ENCODE results near the gene CELA2B. TPM values are rescaled to one million over a fixed set of nuclear protein-coding genes. Genes with fewer than 3 reads are reported as not detected.
"Not testable (repeated sequence)": the region's sequence is repeated elsewhere in the genome, so short reads cannot be mapped to it uniquely, and the experiment has no call there.

CELA2B gene
- total and polyA plus RNA-seq, 2 donors (not counting 1 experiment from before 2014, with no cell fraction given), result not detected

DNA sequence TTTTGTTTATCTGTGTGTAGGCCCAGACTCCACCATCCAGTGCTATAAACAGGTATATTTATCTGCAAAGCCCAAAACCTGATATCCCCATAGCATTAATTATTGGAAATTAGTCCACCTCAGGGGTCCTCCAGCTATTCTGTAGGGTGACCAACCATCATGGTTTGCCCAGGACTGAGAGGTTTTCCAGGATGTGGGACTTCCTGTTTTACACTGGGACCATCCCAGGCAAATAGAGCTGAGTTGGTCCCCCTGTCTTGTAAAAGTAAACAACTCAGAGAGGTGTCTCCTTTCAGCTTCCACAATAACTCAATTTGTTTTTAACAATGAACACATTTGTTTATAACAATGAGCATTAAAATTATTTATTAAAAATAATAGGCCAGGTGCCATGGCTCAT lies 7.8 kb upstream of the CELA2B start:
- H3K36me3 ChIP-seq (replicated peaks in 1 of 2; ENCODE audit: control extremely low read depth in 1 of 2, control insufficient read depth in 1 of 2, extremely low read depth in 1 of 2, insufficient read depth in 2 of 2, low read length in 1 of 2), result no peaks in the 10 kb centered on the region
- no peak overlapping the region for H3K4me3 ChIP-seq (ENCODE audit: control extremely low read depth in 1 of 5, extremely low read depth in 1 of 5, insufficient read depth in 1 of 5, low read depth in 2 of 5, low read length in 4 of 5)
- no peak overlapping the region for H3K9ac ChIP-seq (ENCODE audit: low read length)
- ChIA-PET POLR2A (no interaction called here), CTCF (no interaction called here)
- no peaks in the 10 kb centered on the region for H3K4me1 ChIP-seq (ENCODE audit: control insufficient read depth in 2 of 2, insufficient read depth in 2 of 2, low read length in 2 of 2)
- no peak overlapping the region for H2AFZ ChIP-seq (ENCODE audit: insufficient read depth, low read depth, low read length, poor library complexity, severe bottlenecking)
- H3K27me3 Mint-ChIP-seq, result peaks cover 4% of the 10 kb centered on the region
- H3K27ac ChIP-seq (ENCODE audit: low read length in 2 of 2), result no peak overlapping the region
- H4K20me1 ChIP-seq (ENCODE audit: control insufficient read depth, insufficient read depth, low read length, poor library complexity, severe bottlenecking), result no peaks in the 10 kb centered on the region
- ATAC-seq (ENCODE audit: low read depth), result no peak
- H3K4me1 Mint-ChIP-seq, result no peaks in the 10 kb centered on the region
- intact Hi-C loops (cut with micrococcal nuclease), result no loop called here
- H3K9me3 Mint-ChIP-seq (ENCODE audit: insufficient read depth), result no peaks in the 10 kb centered on the region
- TF ChIP-seq, protein P1, sequence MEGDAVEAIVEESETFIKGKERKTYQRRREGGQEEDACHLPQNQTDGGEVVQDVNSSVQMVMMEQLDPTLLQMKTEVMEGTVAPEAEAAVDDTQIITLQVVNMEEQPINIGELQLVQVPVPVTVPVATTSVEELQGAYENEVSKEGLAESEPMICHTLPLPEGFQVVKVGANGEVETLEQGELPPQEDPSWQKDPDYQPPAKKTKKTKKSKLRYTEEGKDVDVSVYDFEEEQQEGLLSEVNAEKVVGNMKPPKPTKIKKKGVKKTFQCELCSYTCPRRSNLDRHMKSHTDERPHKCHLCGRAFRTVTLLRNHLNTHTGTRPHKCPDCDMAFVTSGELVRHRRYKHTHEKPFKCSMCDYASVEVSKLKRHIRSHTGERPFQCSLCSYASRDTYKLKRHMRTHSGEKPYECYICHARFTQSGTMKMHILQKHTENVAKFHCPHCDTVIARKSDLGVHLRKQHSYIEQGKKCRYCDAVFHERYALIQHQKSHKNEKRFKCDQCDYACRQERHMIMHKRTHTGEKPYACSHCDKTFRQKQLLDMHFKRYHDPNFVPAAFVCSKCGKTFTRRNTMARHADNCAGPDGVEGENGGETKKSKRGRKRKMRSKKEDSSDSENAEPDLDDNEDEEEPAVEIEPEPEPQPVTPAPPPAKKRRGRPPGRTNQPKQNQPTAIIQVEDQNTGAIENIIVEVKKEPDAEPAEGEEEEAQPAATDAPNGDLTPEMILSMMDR (IDR thresholded peaks at IDR 0.05), result no peak
- TF ChIP-seq EZH2 (IDR thresholded peaks at IDR 0.05; ENCODE audit: borderline replicate concordance, insufficient read depth, low read depth, low read length, poor library complexity, severe bottlenecking), result no peak
- no peak overlapping the region for H3K4me3 Mint-ChIP-seq
- H3K27ac Mint-ChIP-seq, result no peak overlapping the region
- H3K9me3 ChIP-seq (ENCODE audit: control extremely low read depth in 1 of 3, control insufficient read depth in 2 of 3, insufficient read depth in 1 of 3, low read length in 2 of 3), result peaks cover 0 to 2% (median 0%) of the 10 kb centered on the region in 3 donors
- H3K27me3 ChIP-seq (replicated peaks in 1 of 4; ENCODE audit: control extremely low read depth in 1 of 4, control insufficient read depth in 3 of 4, insufficient read depth in 4 of 4, low read length in 3 of 4), result peaks cover 0 to 3% (median 0%) of the 10 kb centered on the region in 4 experiments
- H3K4me2 ChIP-seq (replicated peaks; ENCODE audit: low read depth, low read length, poor library complexity, severe bottlenecking), result no peak overlapping the region
- DNase-seq, result no peak
- H3K79me2 ChIP-seq (ENCODE audit: control insufficient read depth, insufficient read depth, low read length), result no peaks in the 10 kb centered on the region

DNA sequence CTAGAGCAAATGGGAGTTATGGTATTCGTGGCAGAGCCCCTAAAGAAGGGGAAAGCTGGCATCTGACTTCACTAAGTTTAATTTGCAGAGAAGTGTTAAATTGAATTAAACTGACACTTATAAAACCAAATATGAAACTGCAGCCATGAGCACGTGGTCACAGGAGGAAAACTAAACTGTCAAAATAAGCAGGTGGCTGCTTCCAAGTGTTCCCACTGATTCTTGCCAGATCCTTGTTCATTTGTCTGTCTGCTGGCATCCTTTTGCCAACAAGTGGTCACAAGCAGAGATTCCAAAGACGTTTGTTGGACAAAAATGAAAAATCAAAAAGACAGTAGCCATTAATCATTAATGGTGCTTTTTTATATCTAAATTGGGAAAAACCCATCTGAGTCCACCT lies 6.5 kb upstream of the CELA2B start:
- Mint-ChIP-seq H3K4me3 (no peak overlapping the region), H3K27ac (no peak overlapping the region), H3K9me3 (ENCODE audit: insufficient read depth) (no peaks in the 10 kb centered on the region), H3K4me1 (no peaks in the 10 kb centered on the region), H3K27me3 (peaks cover 4% of the 10 kb centered on the region)
- CTCF ChIA-PET, result no interaction called here
- Histone ChIP-seq H3K9ac (ENCODE audit: low read length) (no peak overlapping the region), H4K20me1 (ENCODE audit: control insufficient read depth, insufficient read depth, low read length, poor library complexity, severe bottlenecking) (no peaks in the 10 kb centered on the region), H3K79me2 (ENCODE audit: control insufficient read depth, insufficient read depth, low read length) (no peaks in the 10 kb centered on the region), H3K27me3 (replicated peaks in 1 of 4; ENCODE audit: control extremely low read depth in 1 of 4, control insufficient read depth in 3 of 4, insufficient read depth in 4 of 4, low read length in 3 of 4) (peaks cover 0 to 3% (median 0%) of the 10 kb centered on the region in 4 experiments), H2AFZ (ENCODE audit: insufficient read depth, low read depth, low read length, poor library complexity, severe bottlenecking) (no peak overlapping the region), H3K36me3 (replicated peaks in 1 of 2; ENCODE audit: control extremely low read depth in 1 of 2, control insufficient read depth in 1 of 2, extremely low read depth in 1 of 2, insufficient read depth in 2 of 2, low read length in 1 of 2) (no peaks in the 10 kb centered on the region), H3K4me3 (ENCODE audit: control extremely low read depth in 1 of 5, extremely low read depth in 1 of 5, insufficient read depth in 1 of 5, low read depth in 2 of 5, low read length in 4 of 5) (no peak overlapping the region), H3K27ac (ENCODE audit: low read length in 2 of 2) (no peak overlapping the region), H3K4me1 (ENCODE audit: control insufficient read depth in 2 of 2, insufficient read depth in 2 of 2, low read length in 2 of 2) (no peaks in the 10 kb centered on the region), H3K9me3 (ENCODE audit: control extremely low read depth in 1 of 3, control insufficient read depth in 2 of 3, insufficient read depth in 1 of 3, low read length in 2 of 3) (peaks cover 0 to 2% (median 0%) of the 10 kb centered on the region in 3 donors), H3K4me2 (replicated peaks; ENCODE audit: low read depth, low read length, poor library complexity, severe bottlenecking) (no peak overlapping the region)
- 55% methylated on average over 2 of the region's 3 CpGs for WGBS (ENCODE audit: insufficient coverage)
- intact Hi-C loops (cut with micrococcal nuclease), result no loop called here
- POLR2A ChIA-PET, result no interaction called here
- TF ChIP-seq EZH2 (IDR thresholded peaks at IDR 0.05; ENCODE audit: borderline replicate concordance, insufficient read depth, low read depth, low read length, poor library complexity, severe bottlenecking), result no peak
- TF ChIP-seq, protein P1 (IDR thresholded peaks at IDR 0.05), result no peak
- ATAC-seq (ENCODE audit: low read depth), result no peak
- no peak for DNase-seq

GRCh38 chr1:15469821-15470448 lies 6.0 kb upstream of the CELA2B start:
- H3K79me2 ChIP-seq (ENCODE audit: control insufficient read depth, insufficient read depth, low read length); H3K4me1 Mint-ChIP-seq; H3K36me3 ChIP-seq (replicated peaks in 1 of 2; ENCODE audit: control extremely low read depth in 1 of 2, control insufficient read depth in 1 of 2, extremely low read depth in 1 of 2, insufficient read depth in 2 of 2, low read length in 1 of 2); intact Hi-C loops (cut with micrococcal nuclease); H3K4me3 ChIP-seq (ENCODE audit: control extremely low read depth in 1 of 5, extremely low read depth in 1 of 5, insufficient read depth in 1 of 5, low read depth in 2 of 5, low read length in 4 of 5); H3K9ac ChIP-seq (ENCODE audit: low read length); H3K27me3 Mint-ChIP-seq; H3K27me3 ChIP-seq (replicated peaks in 1 of 4; ENCODE audit: control extremely low read depth in 1 of 4, control insufficient read depth in 3 of 4, insufficient read depth in 4 of 4, low read length in 3 of 4); POLR2A ChIA-PET; H3K4me2 ChIP-seq (replicated peaks; ENCODE audit: low read depth, low read length, poor library complexity, severe bottlenecking); ATAC-seq (ENCODE audit: low read depth); DNase-seq; H3K9me3 Mint-ChIP-seq (ENCODE audit: insufficient read depth); H3K27ac Mint-ChIP-seq; H2AFZ ChIP-seq (ENCODE audit: insufficient read depth, low read depth, low read length, poor library complexity, severe bottlenecking); H3K9me3 ChIP-seq (ENCODE audit: control extremely low read depth in 1 of 3, control insufficient read depth in 2 of 3, insufficient read depth in 1 of 3, low read length in 2 of 3); H3K27ac ChIP-seq (ENCODE audit: low read length in 2 of 2); H4K20me1 ChIP-seq (ENCODE audit: control insufficient read depth, insufficient read depth, low read length, poor library complexity, severe bottlenecking); H3K4me1 ChIP-seq (ENCODE audit: control insufficient read depth in 2 of 2, insufficient read depth in 2 of 2, low read length in 2 of 2); H3K4me3 Mint-ChIP-seq; CTCF ChIA-PET: not testable (repeated sequence)
- WGBS (ENCODE audit: insufficient coverage), result 92% methylated on average over 9 of the region's 9 CpGs
